CD8-positive, alpha-beta memory T cell (primary cell): ENCODE measurements around the gene SGMS1. TPM values are rescaled to one million over a fixed set of nuclear protein-coding genes. Genes with fewer than 3 reads are reported as not detected.

Source experiments
- CTCF ChIA-PET: fragments of 350-600 bp; sonication (Branson Sonifier 250); formaldehyde crosslinking; loops from one replicate; lab custom pipeline; 2021; ENCODE audit warnings: antibody characterized with exemption; lab: Charles Lee
- POLR2A ChIA-PET: fragments of 350-600 bp; sonication (Branson Sonifier 250); formaldehyde crosslinking; loops from one replicate; lab custom pipeline; 2021; ENCODE audit warnings: antibody characterized with exemption; lab: Charles Lee
- DNase-seq, 5 donors: peaks; one replicate each; pipeline versions ENCODE4 v3.0.0 to v3.0.0-alpha.2; 2020 to 2022; ENCODE audit warnings: mixed read lengths in 1 of 5
- H3K27ac ChIP-seq: one replicate; pipeline ENCODE4 v1.7.0; 2013; ENCODE audit warnings: low read depth, mild to moderate bottlenecking, low read length, moderate library complexity
- H3K27me3 ChIP-seq: 2 replicates; pipeline ENCODE4 v1.7.0; 2013; ENCODE audit warnings: low read length, mild to moderate bottlenecking; ENCODE audit not compliant: insufficient read depth, poor library complexity, severe bottlenecking
- H3K36me3 ChIP-seq: 2 replicates; pipeline ENCODE4 v1.7.0; 2013; ENCODE audit warnings: mild to moderate bottlenecking, low read length, moderate library complexity; ENCODE audit not compliant: insufficient read depth
- H3K4me1 ChIP-seq: 2 replicates; pipeline ENCODE4 v1.7.0; 2013; ENCODE audit warnings: mild to moderate bottlenecking, low read length, moderate library complexity; ENCODE audit not compliant: insufficient read depth
- H3K4me3 ChIP-seq: 2 replicates; pipeline ENCODE4 v1.7.0; 2013; ENCODE audit warnings: mild to moderate bottlenecking, low read length
- H3K9me3 ChIP-seq: 2 replicates; pipeline ENCODE4 v1.7.0; 2013; ENCODE audit warnings: mild to moderate bottlenecking, low read length
- H3K27ac Mint-ChIP-seq, 8 donors: one replicate each; pipeline ENCODE4 v1.8.0; 2020 to 2021; ENCODE audit warnings: mixed read lengths in 8 of 8, mild to moderate bottlenecking in 6 of 8, inconsistent platforms in 3 of 8, moderate library complexity in 3 of 8
- H3K27me3 Mint-ChIP-seq, 2 donors: one replicate each; pipeline ENCODE4 v1.8.0; 2020 to 2021; ENCODE audit warnings: mixed read lengths in 2 of 2, mild to moderate bottlenecking in 1 of 2, moderate library complexity in 1 of 2
- H3K36me3 Mint-ChIP-seq, 3 donors: one replicate each; pipeline ENCODE4 v1.8.0; 2020 to 2021; ENCODE audit warnings: mixed read lengths in 3 of 3, inconsistent platforms in 1 of 3, mild to moderate bottlenecking in 1 of 3
- H3K4me1 Mint-ChIP-seq, 3 donors: one replicate each; pipeline ENCODE4 v1.8.0; 2020 to 2021; ENCODE audit warnings: mixed read lengths in 3 of 3, inconsistent platforms in 1 of 3, mild to moderate bottlenecking in 1 of 3
- H3K4me3 Mint-ChIP-seq, 7 donors: one replicate each; pipeline ENCODE4 v1.8.0; 2020 to 2021; ENCODE audit warnings: mixed read lengths in 7 of 7, mild to moderate bottlenecking in 6 of 7, moderate library complexity in 4 of 7, inconsistent platforms in 2 of 7
- H3K9me3 Mint-ChIP-seq, 5 donors: one replicate each; pipeline ENCODE4 v1.8.0; 2020 to 2022; ENCODE audit warnings: mixed read lengths in 5 of 5, mild to moderate bottlenecking in 3 of 5, moderate library complexity in 2 of 5, inconsistent platforms in 1 of 5
- polyA plus RNA-seq: library from polyadenylated mRNA; unstranded; fragments of 300-500 nt; fragmentation: Illumina TruSeq; gene quantifications from one replicate; pipeline ENCODE4 v1.2.3, GENCODE V29; 2021
- total RNA-seq, 2 experiments: library from RNA; stranded (reverse); gene quantifications; one replicate each; pipeline ENCODE4 v1.2.3, GENCODE V29; 2021

Gene SGMS1
- total and polyA plus RNA-seq, 3 experiments from 2014 or later: 11.3 to 14.5 (median 13.5) TPM

- H3K27me3 Mint-ChIP-seq: no peaks in the 10 kb centered on the region
- H3K4me1 Mint-ChIP-seq: no peaks in the 10 kb centered on the region
- Histone ChIP-seq H3K36me3 (no peaks in the 10 kb centered on the region), H3K9me3 (no peaks in the 10 kb centered on the region), H3K4me1 (no peaks in the 10 kb centered on the region), H3K27ac (no peak overlapping the region), H3K27me3 (no peaks in the 10 kb centered on the region), H3K4me3 (no peak overlapping the region)
- no peak overlapping the region for H3K27ac Mint-ChIP-seq
- no peak for DNase-seq
- CTCF ChIA-PET: no interaction called here
- POLR2A ChIA-PET: no interaction called here
- H3K36me3 Mint-ChIP-seq: peaks cover 2 to 13% (median 3%) of the 10 kb centered on the region in 3 donors
- H3K9me3 Mint-ChIP-seq: peaks cover 2 to 7% (median 6%) of the 10 kb centered on the region in 5 donors
- no peak overlapping the region for H3K4me3 Mint-ChIP-seq
These were observed 329.2 kb downstream of the SGMS1 start for GRCh38 chr10:50294582-50294981.

GRCh38 chr10:50293513-50294313 is 330.0 kb downstream of the SGMS1 start:
- ChIA-PET CTCF (no interaction called here), POLR2A (no interaction called here)
- peaks cover 0 to 7% (median 6%) of the 10 kb centered on the region in 5 donors for H3K9me3 Mint-ChIP-seq
- H3K27me3 Mint-ChIP-seq: no peaks in the 10 kb centered on the region
- Histone ChIP-seq H3K27me3 (no peaks in the 10 kb centered on the region), H3K4me3 (no peak overlapping the region), H3K36me3 (no peaks in the 10 kb centered on the region), H3K9me3 (no peaks in the 10 kb centered on the region), H3K4me1 (no peaks in the 10 kb centered on the region), H3K27ac (no peak overlapping the region)
- DNase-seq: no peak
- peaks cover 2 to 7% (median 3%) of the 10 kb centered on the region in 3 donors for H3K36me3 Mint-ChIP-seq
- H3K27ac Mint-ChIP-seq: no peak overlapping the region
- H3K4me3 Mint-ChIP-seq: no peak overlapping the region
- H3K4me1 Mint-ChIP-seq: no peaks in the 10 kb centered on the region

- no peak for DNase-seq
- no peaks in the 10 kb centered on the region for H3K27me3 Mint-ChIP-seq
- Histone ChIP-seq H3K27ac (no peak overlapping the region), H3K4me1 (no peaks in the 10 kb centered on the region), H3K27me3 (no peaks in the 10 kb centered on the region), H3K4me3 (no peak overlapping the region), H3K9me3 (no peaks in the 10 kb centered on the region), H3K36me3 (no peaks in the 10 kb centered on the region)
- no peak overlapping the region for H3K27ac Mint-ChIP-seq
- CTCF ChIA-PET: no interaction called here
- no peaks in the 10 kb centered on the region for H3K4me1 Mint-ChIP-seq
- H3K36me3 Mint-ChIP-seq: no peaks in the 10 kb centered on the region
- POLR2A ChIA-PET: no interaction called here
- peaks cover 0 to 3% (median 2%) of the 10 kb centered on the region in 5 donors for H3K9me3 Mint-ChIP-seq
- no peak overlapping the region for H3K4me3 Mint-ChIP-seq
These were observed 332.4 kb downstream of the SGMS1 start for GRCh38 chr10:50291261-50291850.

- no peaks in the 10 kb centered on the region for H3K36me3 Mint-ChIP-seq
- POLR2A ChIA-PET: no interaction called here
- Histone ChIP-seq H3K9me3 (no peaks in the 10 kb centered on the region), H3K27ac (no peak overlapping the region), H3K4me1 (no peaks in the 10 kb centered on the region), H3K36me3 (no peaks in the 10 kb centered on the region), H3K4me3 (no peak overlapping the region), H3K27me3 (no peaks in the 10 kb centered on the region)
- peaks cover 0 to 5% of the 10 kb centered on the region in 2 donors for H3K27me3 Mint-ChIP-seq
- no peaks in the 10 kb centered on the region for H3K4me1 Mint-ChIP-seq
- no peak overlapping the region for H3K4me3 Mint-ChIP-seq
- no peak for DNase-seq
- peaks cover 0 to 2% (median 0%) of the 10 kb centered on the region in 5 donors for H3K9me3 Mint-ChIP-seq
- H3K27ac Mint-ChIP-seq: no peak overlapping the region
- CTCF ChIA-PET: no interaction called here
These were observed 334.6 kb downstream of the SGMS1 start for GRCh38 chr10:50289196-50289595.

GRCh38 chr10:50286996-50287803 is 336.6 kb downstream of the SGMS1 start:
- H3K27me3 Mint-ChIP-seq: peaks cover 3 to 19% of the 10 kb centered on the region in 2 donors
- H3K36me3 Mint-ChIP-seq: no peaks in the 10 kb centered on the region
- no peaks in the 10 kb centered on the region for H3K9me3 ChIP-seq
- H3K4me3 ChIP-seq: no peak overlapping the region
- H3K4me3 Mint-ChIP-seq: no peak overlapping the region
- H3K36me3 ChIP-seq: no peaks in the 10 kb centered on the region
- no peaks in the 10 kb centered on the region for H3K4me1 ChIP-seq
- no peaks in the 10 kb centered on the region for H3K9me3 Mint-ChIP-seq
- no peaks in the 10 kb centered on the region for H3K27me3 ChIP-seq
- CTCF ChIA-PET: no interaction called here
- POLR2A ChIA-PET: no interaction called here
- no peak overlapping the region for H3K27ac ChIP-seq
- DNase-seq: no peak
- H3K4me1 Mint-ChIP-seq: no peaks in the 10 kb centered on the region
- no peak overlapping the region for H3K27ac Mint-ChIP-seq

GRCh38 chr10:50286517-50286916 is 337.2 kb downstream of the SGMS1 start:
- ChIA-PET CTCF (no interaction called here), POLR2A (no interaction called here)
- no peak for DNase-seq
- H3K36me3 ChIP-seq: no peaks in the 10 kb centered on the region
- Mint-ChIP-seq H3K36me3 (no peaks in the 10 kb centered on the region), H3K4me1 (no peaks in the 10 kb centered on the region), H3K4me3 (no peak overlapping the region), H3K27me3 (peaks cover 6 to 25% of the 10 kb centered on the region in 2 donors), H3K9me3 (no peaks in the 10 kb centered on the region), H3K27ac (no peak overlapping the region)
- H3K4me1 ChIP-seq: no peaks in the 10 kb centered on the region
- no peak overlapping the region for H3K27ac ChIP-seq
- no peaks in the 10 kb centered on the region for H3K27me3 ChIP-seq
- H3K4me3 ChIP-seq: no peak overlapping the region
- H3K9me3 ChIP-seq: no peaks in the 10 kb centered on the region

GRCh38 chr10:50281967-50282522 is 341.7 kb downstream of the SGMS1 start:
- Mint-ChIP-seq H3K36me3 (no peaks in the 10 kb centered on the region), H3K9me3 (no peaks in the 10 kb centered on the region), H3K4me1 (no peaks in the 10 kb centered on the region), H3K27ac (no peak overlapping the region), H3K4me3 (no peak overlapping the region), H3K27me3 (peaks cover 6 to 61% of the 10 kb centered on the region in 2 donors)
- Histone ChIP-seq H3K27ac (no peak overlapping the region), H3K27me3 (no peaks in the 10 kb centered on the region), H3K36me3 (no peaks in the 10 kb centered on the region), H3K4me1 (no peaks in the 10 kb centered on the region), H3K4me3 (no peak overlapping the region), H3K9me3 (no peaks in the 10 kb centered on the region)
- ChIA-PET CTCF (no interaction called here), POLR2A (no interaction called here)
- no peak for DNase-seq
